ENCODE data around the gene EXD3.
"Not testable (repeated sequence)": the region's sequence is repeated elsewhere in the genome, so short reads cannot be mapped to it uniquely, and the experiment has no call there.

The EXD3 gene

DNA sequence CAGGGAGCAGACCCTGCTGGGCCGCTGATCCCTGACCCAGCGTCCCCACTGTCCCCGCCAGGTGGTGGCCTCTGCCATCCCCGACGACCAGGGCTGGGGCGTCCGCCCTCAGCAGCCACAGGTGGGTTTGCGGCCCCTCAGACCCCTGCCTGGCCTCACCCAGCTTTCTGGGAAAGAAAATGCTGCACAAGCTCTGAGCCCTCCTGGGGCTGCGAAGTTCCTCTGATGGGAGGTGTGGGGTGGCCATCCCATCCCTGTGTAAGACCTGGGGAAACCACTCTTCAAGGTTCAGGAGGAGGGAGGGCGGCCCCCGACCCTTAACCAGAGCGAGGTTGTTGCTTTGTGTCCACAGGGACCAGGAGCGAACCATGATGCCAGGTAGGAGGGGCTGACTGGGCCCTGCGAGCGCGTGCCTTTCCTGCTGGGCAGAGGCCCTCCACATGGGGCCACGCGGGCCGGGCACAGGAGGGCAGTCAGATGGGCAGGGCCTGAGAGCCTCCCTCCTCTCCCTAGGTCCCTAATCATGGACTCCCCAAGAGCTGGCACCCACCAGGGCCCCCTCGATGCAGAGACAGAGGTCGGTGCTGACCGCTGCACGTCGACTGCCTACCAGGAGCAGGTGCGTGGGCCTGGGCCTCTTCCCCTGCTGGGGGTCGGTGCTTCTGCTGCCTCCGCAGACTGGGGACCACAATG lies 7.9 kb upstream of the EXD3 start:
- DNase-seq = no peak

DNA sequence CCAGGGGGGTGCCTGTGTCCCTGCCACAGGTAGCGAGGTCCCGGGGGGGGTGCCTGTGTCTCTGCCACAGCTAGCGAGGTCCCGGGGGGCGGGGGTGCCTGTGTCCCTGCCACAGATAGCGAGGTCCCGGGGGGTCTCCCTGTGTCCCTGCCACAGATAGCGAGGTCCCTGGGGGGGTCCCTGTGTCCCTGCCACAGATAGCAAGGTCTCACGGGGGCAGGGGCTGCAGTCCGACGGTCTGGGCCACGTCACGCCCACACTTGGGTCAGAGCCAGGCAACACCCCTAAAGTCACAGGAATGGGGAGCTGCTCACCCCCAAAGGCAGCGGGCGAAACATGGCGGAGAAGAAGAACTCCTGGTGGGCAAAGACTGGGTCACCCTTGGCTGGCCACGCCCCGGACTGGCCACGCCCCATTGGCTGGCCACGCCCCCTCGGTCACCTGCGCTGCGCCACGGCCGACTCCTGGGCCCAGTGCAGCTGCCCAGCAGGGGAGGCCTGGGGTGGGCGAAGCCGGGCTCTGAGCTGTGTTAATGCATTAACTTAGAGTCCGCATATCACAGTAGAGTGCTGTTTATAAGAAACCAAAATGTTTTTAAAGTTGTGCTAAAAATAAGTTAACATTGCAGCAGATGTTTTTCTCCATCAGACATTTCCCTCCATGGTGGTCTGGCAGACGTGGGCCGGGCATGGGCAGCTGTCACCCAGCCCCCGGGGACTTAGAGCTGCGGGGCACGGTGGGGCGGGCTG lies 7.2 kb upstream of the EXD3 start:
- DNase-seq = no peak

DNA sequence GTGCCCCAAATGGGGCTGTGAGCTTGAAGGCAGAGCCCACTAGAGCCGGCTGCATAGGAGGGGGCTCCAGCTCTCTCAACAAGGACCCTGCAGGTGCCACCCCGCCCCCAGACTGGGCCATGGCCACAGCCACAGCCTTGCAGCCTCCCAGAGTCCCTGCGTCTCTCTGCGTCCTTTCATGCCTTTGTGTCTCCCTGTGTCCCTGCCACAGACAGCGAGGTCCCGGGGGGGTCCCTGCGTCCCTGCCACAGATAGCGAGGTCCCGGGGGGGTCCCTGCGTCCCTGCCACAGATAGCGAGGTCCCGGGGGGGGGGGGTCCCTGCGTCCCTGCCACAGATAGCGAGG lies 6.6 kb upstream of the EXD3 start:
- DNase-seq = no peak

DNA sequence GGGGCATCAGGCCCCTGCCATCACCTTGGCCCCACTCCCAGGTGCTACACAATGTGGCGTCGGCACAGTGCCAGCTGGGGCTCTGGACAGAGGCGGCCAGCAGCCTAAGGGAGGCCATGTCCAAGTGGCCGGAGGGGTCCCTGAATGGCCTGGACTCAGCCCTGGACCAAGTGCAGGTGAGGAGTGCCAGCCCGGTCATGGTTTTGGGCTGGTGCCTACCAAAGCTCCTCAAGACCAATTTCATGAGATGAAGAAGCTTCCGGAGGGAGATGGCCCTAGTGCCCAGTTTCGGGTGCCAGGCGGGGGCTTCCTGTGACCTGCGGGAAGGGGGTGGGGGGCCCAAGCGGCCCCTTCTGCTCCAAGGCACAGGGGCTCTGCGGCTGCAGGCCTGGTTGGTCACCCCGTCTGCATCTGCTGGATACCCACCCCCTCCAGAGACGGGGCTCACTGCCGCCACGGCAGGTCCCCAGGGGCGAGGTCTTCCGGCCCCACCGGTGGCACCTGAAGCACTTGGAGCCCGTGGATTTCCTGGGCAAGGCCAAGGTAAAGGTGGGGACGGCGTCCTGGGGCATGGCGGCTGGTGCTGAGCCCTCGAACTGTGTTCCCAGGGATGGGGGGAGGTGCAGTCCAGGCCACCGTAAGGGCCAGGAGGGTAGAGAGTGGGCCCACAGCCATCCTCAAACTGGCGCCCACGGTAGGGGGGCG lies 6.0 kb upstream of the EXD3 start:
- DNase-seq = no peak

DNA sequence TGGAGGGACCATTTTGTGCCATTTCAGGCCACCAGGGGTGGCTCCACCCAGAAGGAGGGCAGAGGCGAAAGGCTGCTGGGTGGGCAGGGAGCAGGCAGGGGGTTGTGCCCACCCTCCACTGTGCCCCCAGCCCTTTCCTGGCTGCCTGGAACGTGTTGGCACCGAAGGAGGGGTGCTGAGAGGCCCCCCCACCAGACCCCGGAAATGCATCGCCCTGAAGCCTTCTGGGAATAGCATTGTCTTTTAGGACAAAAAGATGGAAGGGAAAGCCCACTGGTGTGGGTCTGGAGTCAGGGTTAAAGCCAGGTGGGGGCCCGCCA lies 5.3 kb upstream of the EXD3 start:
- DNase-seq = no peak

DNA sequence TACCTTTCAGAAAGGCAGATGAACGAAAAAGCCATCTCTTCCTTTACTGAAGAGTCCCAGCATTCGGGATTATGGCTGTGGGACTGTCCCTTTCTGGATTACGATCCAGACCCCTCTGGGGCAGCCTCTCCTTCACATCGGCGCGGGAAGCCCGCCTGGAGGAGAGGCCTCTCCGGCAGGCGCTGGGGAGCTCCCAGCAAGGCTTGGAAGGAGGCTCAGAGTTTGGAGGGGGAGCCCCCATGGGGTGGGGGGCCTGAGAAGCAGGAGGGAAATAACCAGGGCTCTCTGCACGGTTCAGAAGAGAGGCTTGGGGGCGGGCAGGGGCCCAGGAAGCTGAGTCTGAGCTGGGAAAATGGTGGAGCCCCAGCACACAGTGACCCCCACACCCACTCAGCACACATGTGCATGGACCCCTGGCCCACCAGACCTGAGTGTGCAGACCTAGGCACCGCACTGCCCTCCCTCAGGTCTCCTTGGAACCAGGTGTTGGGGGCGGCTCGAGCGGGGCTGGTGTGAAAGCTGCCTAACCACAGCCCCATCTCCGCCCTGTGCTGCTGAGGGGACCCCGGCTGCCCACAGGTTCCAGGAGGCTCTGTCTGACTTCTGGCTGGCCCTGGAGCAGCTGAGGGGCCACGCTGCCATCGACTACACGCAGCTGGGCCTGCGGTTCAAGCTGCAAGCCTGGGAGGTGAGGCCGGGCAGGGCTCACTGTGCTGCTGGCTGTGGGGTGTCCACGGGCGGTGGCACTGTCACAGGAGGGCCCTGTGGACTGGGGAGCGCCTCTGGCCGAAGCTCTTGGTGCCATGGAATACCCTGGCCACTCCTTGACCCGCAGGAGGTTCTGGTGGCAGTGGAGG lies 4.7 kb upstream of the EXD3 start:
- DNase-seq = no peak

DNA sequence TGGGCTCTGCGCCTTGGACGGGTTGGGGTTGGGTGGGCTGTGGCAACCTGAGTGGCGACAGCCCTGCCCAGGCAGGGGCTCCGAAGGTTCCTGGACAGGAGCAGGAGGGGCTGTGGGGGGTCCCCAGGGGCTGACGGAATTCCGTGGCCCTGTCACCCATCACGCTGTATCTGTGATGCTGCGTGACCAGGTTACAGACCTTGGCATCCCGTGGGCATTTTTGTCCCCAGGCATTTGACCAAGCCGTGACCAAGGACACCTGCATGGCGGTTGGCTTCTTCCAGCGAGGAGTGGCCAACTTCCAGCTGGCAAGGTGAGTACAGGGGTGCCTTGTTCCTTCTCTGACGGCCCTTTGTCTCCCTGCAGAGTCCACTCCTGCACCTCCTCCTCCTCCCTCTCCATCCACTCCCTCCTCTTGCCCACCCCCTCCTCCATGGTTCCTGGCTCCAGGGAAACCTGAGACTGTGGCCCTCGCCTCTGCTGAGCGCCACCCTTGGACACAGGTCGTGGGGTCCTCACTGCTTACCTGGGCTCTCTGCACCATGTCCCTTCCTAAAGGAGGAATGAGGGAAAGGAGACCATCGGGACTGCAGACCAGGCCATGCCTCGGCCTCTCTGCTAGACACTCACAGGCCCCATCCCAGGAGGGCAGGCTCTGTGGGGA lies 3.2 kb upstream of the EXD3 start:
- no peak for DNase-seq

DNA sequence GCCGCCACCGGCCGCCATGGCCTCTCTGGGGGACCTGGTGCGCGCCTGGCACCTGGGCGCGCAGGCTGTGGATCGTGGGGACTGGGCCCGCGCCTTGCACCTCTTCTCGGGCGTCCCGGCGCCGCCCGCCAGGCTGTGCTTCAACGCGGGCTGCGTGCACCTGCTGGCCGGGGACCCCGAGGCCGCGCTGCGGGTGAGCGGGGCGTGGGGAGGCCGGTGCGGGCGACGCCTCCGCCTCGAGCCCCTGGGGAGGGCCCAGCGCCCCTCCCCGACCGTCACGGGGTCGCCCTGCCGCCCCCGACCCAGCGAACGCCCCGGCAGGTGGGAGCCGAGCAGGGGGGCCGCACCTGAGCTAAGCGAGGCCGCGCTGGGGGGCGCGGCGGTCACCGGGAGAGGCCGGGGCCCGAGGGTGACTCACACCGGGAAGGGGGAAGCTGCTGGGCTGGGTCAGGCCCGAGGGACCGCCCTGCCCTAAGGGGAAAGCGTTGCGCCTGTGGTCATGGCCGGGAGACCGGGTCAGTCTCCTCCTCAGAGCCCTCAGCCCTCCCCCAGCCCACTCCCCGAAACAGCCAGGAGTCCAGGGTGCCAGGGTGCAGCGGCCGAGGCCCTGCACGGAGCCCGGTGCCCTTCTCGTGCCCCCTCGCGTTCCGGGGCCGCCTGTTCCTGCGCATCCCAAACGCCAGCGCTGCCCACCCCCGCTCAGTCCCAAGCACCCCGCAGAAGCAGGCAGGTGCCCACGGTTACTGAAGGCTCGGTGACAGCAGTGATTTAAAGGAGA lies 741 bp upstream of the EXD3 start:
- DNase-seq = no peak

DNA sequence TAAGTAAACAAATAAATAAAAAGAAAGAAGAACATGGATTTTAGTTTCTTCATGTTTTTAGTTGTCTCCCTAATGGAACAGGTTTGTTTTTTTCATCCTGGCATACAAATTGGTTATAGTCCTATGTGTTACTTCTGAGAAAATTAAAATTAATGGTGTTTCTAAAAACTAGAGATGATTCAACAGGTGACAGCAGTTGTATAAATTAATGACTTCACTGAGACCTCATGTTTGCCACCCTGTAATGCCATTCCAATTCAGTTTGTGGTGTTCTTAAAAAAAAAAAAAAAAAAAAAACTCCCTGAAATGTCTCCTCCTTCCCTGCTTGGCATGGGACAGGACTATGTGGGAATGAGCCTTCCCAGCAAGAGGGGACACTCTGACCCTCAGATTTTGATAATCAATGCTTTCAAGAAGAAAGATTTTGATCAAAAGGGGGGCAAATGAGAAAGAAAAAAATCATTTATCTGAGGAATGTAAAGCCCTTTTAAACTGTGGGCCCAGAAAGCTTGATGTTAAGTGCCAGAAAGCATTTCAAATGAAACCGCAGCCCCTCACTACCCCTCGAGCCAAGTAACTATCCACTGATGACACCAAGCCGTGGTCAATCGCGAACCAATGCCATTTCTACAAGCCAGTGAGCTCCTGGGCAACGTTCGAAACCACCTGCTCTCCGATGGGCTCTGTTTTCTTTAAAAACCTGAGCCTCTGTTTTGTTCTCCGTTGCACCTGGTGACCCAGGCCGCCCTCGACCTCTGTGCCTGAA lies 941 bp downstream of the EXD3 start:
- peak; percentile 24 for DNase-seq

DNA sequence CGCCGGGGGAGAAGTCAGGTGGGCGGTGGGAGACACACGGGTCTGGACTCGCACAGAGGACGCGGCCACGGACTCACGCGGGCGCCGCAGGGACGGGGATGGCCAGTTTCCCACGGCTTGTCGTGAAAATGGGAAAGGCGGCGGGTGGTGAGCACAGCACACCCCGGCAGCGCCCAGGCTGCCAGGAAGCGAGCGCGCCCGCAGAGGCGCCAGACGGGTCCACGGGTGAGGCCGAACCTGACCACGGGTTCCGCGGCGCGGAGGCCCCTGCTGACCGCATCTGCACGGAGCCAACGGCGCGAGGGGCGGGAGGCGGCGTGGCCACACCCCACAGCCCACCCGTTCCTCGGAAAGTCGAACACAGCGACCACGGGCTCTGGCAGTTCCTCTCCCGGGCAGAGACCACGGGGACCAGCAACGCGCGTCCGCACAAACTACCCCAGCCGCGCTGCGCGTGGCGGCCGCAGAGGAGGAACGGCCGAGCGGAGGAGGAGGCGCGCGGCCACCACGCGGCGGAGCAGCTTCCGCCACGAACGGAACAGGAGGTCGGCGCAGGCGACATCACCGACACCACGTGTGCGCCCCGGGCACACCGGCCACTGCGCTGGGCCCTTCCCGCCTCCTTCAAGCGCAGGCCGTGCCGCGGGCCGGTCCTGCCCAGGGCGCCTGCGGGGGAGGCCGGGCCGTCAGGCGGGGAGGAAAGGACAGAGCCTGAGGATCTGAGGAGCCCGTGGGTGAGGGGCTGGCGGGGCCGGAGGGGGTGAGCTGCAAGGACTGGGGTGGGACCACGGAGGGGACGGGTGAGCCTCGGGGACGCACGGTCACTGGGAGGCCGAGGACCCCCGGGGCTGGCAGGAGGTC lies 5.6 kb downstream of the EXD3 start:
- no peak for DNase-seq

DNA sequence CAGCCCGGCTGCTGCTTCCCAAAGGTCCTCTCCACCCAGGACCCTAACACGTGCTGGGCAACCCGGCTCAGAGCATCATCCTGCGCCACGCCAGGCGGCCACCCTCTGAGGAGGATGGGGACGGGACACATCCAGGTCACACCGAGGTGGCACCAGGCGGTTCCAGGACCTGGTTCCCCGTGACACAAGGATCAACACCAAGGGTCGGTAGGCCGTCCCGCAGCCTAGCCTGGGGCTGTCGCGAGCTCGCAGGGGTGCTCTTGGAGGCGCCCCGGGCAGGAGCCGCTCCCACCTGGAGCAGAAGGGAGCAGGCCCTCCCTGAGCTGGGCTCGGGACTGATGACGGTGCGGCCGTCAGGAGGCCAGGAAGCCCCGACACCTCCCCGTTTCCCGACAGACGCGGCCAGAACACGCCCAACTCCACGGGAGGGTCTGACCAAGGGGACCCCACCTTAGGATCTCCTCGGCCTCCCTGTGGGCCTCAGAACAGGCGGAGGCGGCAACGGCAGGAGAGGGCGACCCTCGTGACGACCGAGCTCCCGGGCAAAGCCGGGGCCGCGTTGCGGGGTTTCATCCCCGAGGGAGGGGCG lies 6.3 kb downstream of the EXD3 start:
- DNase-seq = no peak

DNA sequence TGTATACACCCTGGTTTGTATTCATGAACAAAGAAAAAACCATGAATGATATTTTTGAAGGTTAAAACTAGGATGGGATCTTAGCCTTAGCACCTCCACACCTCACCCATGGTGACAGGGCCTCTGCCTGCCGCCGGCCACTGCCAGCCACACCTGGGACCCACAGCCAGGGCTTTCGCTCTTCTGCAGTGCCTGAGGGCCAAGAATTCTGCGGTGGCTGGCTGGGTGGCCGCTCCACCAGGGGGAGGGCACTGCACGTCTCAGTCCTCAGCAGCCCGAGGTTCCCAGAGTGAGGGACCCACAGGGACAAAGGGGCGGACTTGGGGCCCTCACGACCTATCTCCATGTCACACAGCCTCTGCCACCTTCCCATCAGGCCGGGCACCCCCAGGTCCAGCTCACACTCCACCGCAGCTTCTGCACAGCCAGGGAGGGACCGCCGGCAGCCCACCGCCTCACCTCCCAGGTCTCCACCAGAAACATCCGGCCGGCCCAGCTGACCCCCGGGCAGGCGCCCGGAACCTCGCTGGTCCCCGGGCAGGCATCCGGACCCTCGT lies 6.9 kb downstream of the EXD3 start:
- DNase-seq = no peak

DNA sequence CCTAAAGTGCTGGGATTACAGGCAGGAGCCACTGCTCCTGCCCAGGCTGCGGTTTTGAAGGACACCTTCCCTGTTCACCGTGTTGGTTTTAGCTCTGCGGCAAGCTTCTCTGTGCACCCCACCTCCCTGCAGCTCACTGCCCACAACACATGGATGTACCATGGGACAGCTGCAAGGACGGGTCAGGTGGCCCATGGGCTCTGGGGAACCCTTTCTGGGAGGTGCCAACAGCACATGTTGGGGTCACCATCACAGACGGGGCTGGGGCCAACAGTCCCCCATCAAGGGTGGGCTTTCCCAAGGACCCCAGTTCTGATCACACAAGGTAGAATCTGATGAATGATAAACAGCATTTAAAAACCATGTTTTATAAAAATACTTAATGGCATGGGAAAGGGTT lies 7.5 kb downstream of the EXD3 start:
- no peak for DNase-seq

DNA sequence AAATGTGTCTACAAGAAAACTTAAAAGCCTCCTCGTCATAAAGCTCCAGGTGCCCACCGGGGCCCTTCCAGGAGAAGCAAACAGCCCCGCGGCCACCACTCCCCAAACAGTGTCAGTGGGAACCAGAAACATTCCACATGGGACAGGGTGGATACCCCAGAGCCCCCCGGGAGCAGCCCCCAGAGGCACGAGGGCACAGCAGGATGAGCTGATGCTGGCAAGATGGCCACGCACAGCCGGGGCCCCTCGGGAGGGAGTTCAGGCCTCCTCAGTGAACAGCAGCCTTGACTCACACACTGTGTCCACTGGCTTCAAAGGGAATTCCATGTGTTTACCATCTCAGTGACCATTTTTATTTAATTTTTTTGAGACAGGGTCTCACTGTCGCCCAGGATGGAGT lies 10.5 kb downstream of the EXD3 start:
- no peak for DNase-seq

DNA sequence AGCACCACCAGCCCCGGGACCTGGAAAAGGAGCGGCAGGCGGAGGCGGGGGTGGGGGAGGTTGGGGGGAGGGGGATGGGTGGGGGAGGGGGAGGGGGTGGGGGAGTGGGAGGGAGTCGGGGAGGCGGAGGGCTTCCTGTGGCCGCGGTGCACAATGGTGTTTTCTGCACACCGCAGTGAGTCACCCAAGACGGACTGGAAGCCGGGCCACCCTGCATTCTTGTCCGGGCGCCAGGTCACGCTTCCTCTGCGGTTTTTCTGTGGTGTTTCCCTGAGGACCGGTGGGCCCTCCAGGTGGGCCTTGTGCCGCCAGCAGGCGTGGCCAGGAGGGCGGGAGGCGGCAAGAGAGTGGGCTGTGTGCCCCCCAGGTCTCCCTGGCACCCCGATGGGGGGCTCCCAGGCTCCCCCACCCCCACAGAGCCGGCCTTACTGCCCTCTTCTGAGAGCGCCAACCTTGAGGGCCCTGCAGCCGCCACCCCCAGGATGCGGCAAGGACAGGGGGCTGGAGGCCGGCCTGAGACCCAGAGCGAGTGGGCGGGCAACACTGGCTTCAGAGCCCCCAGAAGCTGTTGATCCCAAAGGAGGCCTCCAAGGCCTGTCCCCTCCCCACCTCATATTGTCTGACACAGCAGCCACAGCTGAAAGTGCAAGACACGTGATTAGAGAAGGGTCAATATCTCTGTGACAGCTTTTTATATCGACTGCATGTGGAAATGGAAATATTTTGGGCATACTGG lies 11.1 kb downstream of the EXD3 start:
- DNase-seq = peak; percentile 78

DNA sequence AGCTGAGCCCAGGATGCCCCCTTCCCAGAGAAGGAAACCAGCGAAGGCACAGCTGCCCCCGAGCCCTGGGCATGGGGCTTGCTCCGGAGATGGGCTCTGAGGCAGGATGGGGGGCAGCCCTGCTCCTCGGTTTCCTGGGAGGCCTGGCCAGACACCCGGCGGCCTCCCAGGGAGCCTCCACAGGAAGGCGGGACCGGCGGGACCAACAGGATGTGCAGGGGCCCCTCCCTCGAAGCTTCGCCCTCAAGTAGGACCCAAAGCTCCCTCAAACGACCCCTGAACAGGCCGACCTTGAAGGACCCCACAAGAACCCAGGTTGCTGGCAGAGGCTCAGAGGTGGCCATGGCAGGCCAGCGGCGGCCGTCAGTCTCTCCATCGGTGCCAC lies 11.7 kb downstream of the EXD3 start:
- DNase-seq = no peak

DNA sequence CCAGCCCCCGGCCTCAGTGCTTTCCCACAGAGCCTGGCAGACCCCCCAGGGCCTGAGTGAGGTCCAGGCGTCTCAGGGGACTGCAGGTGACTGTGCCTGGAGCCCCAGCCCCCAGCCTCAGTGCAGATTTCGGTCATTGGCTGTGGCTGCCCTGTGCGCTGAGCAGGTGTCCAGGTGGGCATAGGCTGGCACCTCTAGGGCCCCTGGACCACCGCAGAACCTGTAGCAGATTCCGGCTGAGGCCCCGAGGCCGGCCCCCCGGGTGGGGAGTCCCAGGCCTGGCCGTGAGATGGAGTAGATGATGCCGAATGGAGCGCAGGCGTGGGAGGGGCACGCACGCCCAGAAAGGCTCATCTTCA lies 12.1 kb downstream of the EXD3 start:
- DNase-seq = no peak

DNA sequence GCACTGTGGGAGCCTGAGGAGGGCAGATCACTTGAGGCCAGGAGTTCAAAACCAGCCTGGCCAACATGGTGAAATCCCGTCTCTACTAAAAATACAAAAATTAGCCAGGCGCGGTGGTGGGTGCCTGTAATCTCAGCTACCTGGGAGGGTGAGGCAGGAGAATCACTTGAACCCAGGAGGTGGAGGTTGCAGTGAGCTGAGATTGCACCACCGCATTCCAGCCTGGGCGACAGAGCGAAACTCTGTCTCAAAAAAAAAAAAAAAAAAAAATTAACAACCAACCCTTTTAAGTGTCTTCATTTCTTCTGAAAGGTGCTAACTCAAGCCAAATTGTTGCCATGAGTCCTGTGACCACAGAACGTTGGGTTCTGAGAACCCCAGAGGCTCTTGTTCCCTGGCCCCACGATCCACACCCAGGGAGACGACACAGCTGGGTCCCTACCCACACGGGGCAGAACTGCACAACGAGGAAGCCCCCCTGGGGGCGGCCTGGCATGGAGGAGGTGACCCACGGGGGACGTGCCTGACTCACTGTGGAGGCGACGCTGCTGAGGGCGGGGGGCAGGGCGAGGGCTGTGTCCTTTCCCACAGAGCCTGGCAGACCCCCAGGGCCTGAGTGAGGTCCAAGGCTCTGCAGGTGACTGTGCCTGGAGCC lies 12.6 kb downstream of the EXD3 start:
- DNase-seq = not testable (repeated sequence)

All from hematopoietic multipotent progenitor cell treated with erythropoietin and hydrocortisone succinate and interleukin-3 and kit ligand, for 8 days (in vitro differentiated cells).